ENCODE measurements around the gene EIF6. TPM values are rescaled to one million over a fixed set of nuclear protein-coding genes. Genes with fewer than 3 reads are reported as not detected.

Gene EIF6
- total and polyA plus RNA-seq, 2 of the 8 experiments (the other 6 are each of a cell fraction or from before 2014, with no cell fraction given) = 184 to 319 TPM

DNA sequence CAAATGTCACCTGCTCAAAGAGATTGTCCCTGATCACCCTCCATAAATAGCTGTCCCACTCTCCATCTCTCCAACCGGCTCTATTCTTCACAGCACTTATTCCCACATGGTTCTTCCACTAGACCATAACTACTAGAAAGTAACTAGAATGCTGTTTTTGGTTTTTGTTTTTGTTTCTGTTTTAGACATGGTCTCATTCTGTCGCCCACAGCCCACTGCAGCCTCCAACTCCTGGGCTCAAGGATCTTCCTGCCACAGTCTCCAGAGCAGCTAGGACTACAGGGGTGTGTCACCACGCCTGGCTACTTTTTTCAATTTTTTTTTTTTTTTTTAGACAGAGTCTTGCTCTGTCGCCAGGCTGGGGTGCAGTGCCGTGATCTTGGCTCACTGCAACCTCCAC, 45.8 kb downstream of the EIF6 start:
- no peaks in the 10 kb centered on the region for H3K79me1 ChIP-seq (ENCODE audit: low read depth, low read length)
- no peak overlapping the region for H3K18ac ChIP-seq (ENCODE audit: extremely low read depth, low read length)
- H4K8ac ChIP-seq (ENCODE audit: extremely low read depth, insufficient read depth, low read length) = no peak overlapping the region
- no peak overlapping the region for H3K14ac ChIP-seq (ENCODE audit: insufficient read length)
- DNase-seq (ENCODE audit: low read depth in 1 of 2, low spot score in 2 of 2) = no peak
- H3K4me1 ChIP-seq (replicated peaks in 1 of 4; ENCODE audit: control insufficient read depth in 3 of 4, insufficient read depth in 4 of 4, low read length in 3 of 4) = peaks cover 2 to 7% (median 3%) of the 10 kb centered on the region in 4 experiments; a peak in 4 of 7 replicates
- no peak overlapping the region for H3K56ac ChIP-seq (replicated peaks; ENCODE audit: insufficient read length, low read depth, low read length)
- H3K23ac ChIP-seq (ENCODE audit: insufficient read length) = no peak overlapping the region
- H3K27me3 ChIP-seq (replicated peaks in 1 of 4; ENCODE audit: control insufficient read depth in 3 of 4, extremely low read depth in 1 of 4, insufficient read depth in 3 of 4, low read length in 3 of 4) = no peaks in the 10 kb centered on the region
- ChIA-PET POLR2A (ENCODE audit: partially characterized antibody) (interaction anchor here (0.8 kb wide), 1 partner anchor 25 kb away, joined by 4 read pairs; no protein-coding TSS in a partner anchor), CTCF (ENCODE audit: partially characterized antibody) (interaction anchor here (1.2 kb wide), 1 partner anchor 94 kb away, joined by 3 read pairs; no protein-coding TSS in a partner anchor)
- no peak overlapping the region for H3K4me2 ChIP-seq (ENCODE audit: insufficient read depth in 1 of 2, low read depth in 2 of 2, low read length in 2 of 2)
- WGBS, 2 experiments (ENCODE audit: extremely low coverage in 1 of 2, insufficient coverage in 1 of 2, insufficient read length in 1 of 2, insufficient replicate concordance in 2 of 2, low coverage in 1 of 2, low lambda C conversion rate in 2 of 2, missing lambda C conversion rate in 1 of 2) = 86% methylated on average over 5 of the region's 5 CpGs; no CpG with 5 or more reads in 1 of the 2 experiments
- no peak overlapping the region for H2BK120ac ChIP-seq (replicated peaks; ENCODE audit: low read depth, low read length)
- H2BK12ac ChIP-seq (ENCODE audit: low read depth, low read length) = no peak overlapping the region
- no peak for FAIRE-seq
- H3K23me2 ChIP-seq (ENCODE audit: low read depth, low read length) = no peaks in the 10 kb centered on the region; the same call in 1 of the 2 replicates
- no peak overlapping the region for H2BK20ac ChIP-seq (ENCODE audit: low read length)
- H4K20me1 ChIP-seq (replicated peaks in 1 of 2; ENCODE audit: control insufficient read depth in 1 of 2, insufficient read depth in 2 of 2, low read length in 2 of 2) = no peaks in the 10 kb centered on the region
- no peak overlapping the region for H4K91ac ChIP-seq (replicated peaks; ENCODE audit: insufficient read length, low read length)
- no peaks in the 10 kb centered on the region for H3K36me3 ChIP-seq (ENCODE audit: control insufficient read depth in 2 of 4, insufficient read depth in 4 of 4, low read length in 3 of 4)
- no peak overlapping the region for H2BK15ac ChIP-seq (ENCODE audit: low read length)
- H2BK5ac ChIP-seq (ENCODE audit: low read depth, low read length) = no peak overlapping the region
- no peaks in the 10 kb centered on the region for H3K9me3 ChIP-seq (ENCODE audit: insufficient read depth in 2 of 2, low read depth in 1 of 2, low read length in 1 of 2)
- H3K4ac ChIP-seq (replicated peaks; ENCODE audit: insufficient read length, low read depth, low read length) = no peak overlapping the region
- H3K79me2 ChIP-seq (ENCODE audit: control insufficient read depth in 1 of 2, insufficient read depth in 2 of 2, low read length in 2 of 2) = no peaks in the 10 kb centered on the region
- H2AFZ ChIP-seq (ENCODE audit: low read length) = no peak overlapping the region
- H2AK5ac ChIP-seq (ENCODE audit: low read depth, low read length) = 0 out of 2 replicates have a peak overlapping the region, but pooled peaks have one; percentile 33
- no peak overlapping the region for H3K9ac ChIP-seq (replicated peaks in 1 of 4; ENCODE audit: extremely low read depth in 1 of 4, low read depth in 3 of 4, low read length in 3 of 4)
- no peak overlapping the region for H3K27ac ChIP-seq (ENCODE audit: low read depth, low read length)
- no peak overlapping the region for H3K4me3 ChIP-seq (ENCODE audit: extremely low read depth in 1 of 4, insufficient read depth in 2 of 4, low read depth in 3 of 4, low read length in 4 of 4)
- no peak overlapping the region for H4K5ac ChIP-seq (ENCODE audit: insufficient read length, low read depth, low read length)
- TF ChIP-seq TBP (IDR thresholded peaks at IDR 0.05; ENCODE audit: low read depth, low read length) = no peak
- no peak for TF ChIP-seq SIRT6 (IDR thresholded peaks at IDR 0.05; ENCODE audit: low read length)
- TF ChIP-seq, protein P1, sequence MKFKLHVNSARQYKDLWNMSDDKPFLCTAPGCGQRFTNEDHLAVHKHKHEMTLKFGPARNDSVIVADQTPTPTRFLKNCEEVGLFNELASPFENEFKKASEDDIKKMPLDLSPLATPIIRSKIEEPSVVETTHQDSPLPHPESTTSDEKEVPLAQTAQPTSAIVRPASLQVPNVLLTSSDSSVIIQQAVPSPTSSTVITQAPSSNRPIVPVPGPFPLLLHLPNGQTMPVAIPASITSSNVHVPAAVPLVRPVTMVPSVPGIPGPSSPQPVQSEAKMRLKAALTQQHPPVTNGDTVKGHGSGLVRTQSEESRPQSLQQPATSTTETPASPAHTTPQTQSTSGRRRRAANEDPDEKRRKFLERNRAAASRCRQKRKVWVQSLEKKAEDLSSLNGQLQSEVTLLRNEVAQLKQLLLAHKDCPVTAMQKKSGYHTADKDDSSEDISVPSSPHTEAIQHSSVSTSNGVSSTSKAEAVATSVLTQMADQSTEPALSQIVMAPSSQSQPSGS (IDR thresholded peaks at IDR 0.05; ENCODE audit: low read length) = no peak
- TF ChIP-seq CBX5 (IDR thresholded peaks at IDR 0.05; ENCODE audit: low read depth, low read length) = no peak
- TF ChIP-seq EGR1 (IDR thresholded peaks at IDR 0.05; ENCODE audit: borderline replicate concordance, low read depth, low read length) = no peak
- no peak for TF ChIP-seq SAP30 (IDR thresholded peaks at IDR 0.05; ENCODE audit: insufficient read depth, insufficient replicate concordance, low read length)
- TF ChIP-seq, protein P2, sequence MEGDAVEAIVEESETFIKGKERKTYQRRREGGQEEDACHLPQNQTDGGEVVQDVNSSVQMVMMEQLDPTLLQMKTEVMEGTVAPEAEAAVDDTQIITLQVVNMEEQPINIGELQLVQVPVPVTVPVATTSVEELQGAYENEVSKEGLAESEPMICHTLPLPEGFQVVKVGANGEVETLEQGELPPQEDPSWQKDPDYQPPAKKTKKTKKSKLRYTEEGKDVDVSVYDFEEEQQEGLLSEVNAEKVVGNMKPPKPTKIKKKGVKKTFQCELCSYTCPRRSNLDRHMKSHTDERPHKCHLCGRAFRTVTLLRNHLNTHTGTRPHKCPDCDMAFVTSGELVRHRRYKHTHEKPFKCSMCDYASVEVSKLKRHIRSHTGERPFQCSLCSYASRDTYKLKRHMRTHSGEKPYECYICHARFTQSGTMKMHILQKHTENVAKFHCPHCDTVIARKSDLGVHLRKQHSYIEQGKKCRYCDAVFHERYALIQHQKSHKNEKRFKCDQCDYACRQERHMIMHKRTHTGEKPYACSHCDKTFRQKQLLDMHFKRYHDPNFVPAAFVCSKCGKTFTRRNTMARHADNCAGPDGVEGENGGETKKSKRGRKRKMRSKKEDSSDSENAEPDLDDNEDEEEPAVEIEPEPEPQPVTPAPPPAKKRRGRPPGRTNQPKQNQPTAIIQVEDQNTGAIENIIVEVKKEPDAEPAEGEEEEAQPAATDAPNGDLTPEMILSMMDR (IDR thresholded peaks at IDR 0.05; ENCODE audit: control extremely low read depth in 1 of 3, insufficient read depth in 1 of 3, low read depth in 1 of 3, low read length in 3 of 3) = no peak
- no peak for TF ChIP-seq SIN3A (conservative IDR thresholded peaks at IDR 0.05 in 1 of 2, IDR thresholded peaks at IDR 0.05 in 1 of 2; ENCODE audit: low read depth in 1 of 2, low read length in 2 of 2)
- no peak for TF ChIP-seq SIX5 (IDR thresholded peaks at IDR 0.05; ENCODE audit: low read depth, low read length)
- TF ChIP-seq TCF12 (IDR thresholded peaks at IDR 0.05; ENCODE audit: low read depth, low read length) = no peak

Data from H1 (cell line).